Myocyte (in vitro differentiated cells): ENCODE data around the gene KCTD5. TPM values are rescaled to one million over a fixed set of nuclear protein-coding genes. Genes with fewer than 3 reads are reported as not detected.
"Not testable (repeated sequence)": the region's sequence is repeated elsewhere in the genome, so short reads cannot be mapped to it uniquely, and the experiment has no call there.

Experiments
- DNase-seq: peaks from one replicate; pipeline ENCODE4 v3.0.0-alpha.2; 2012; ENCODE audit warnings: low read depth
- polyA plus RNA-seq: library from polyadenylated mRNA; unstranded; fragments of >200 nt; gene quantifications from one replicate; pipeline ENCODE4 v1.2.1, GENCODE V29; 2012; ENCODE audit warnings: missing spikeins
- total RNA-seq: library from RNA; depleted of rRNA; stranded (reverse); fragments of >200 nt; gene quantifications from 2 replicates; pipeline ENCODE4 v1.2.3, GENCODE V29; 2014

KCTD5 gene, protein sequence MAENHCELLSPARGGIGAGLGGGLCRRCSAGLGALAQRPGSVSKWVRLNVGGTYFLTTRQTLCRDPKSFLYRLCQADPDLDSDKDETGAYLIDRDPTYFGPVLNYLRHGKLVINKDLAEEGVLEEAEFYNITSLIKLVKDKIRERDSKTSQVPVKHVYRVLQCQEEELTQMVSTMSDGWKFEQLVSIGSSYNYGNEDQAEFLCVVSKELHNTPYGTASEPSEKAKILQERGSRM
- 39.0 and 40.6 TPM in 2 replicates for total RNA-seq
- 28.4 TPM for polyA plus RNA-seq

- DNase-seq: peak; percentile 96
Measured at GRCh38 chr16:2682209-2683021, at the start of gene KCTD5. TSS of gene KCTD5 (plus strand) at chr16:2682523. CDS start at chr16:2682549, 26 bp downstream.

GRCh38 chr16:2639071-2639721, 43.1 kb upstream of the KCTD5 start:
- DNase-seq: not testable (repeated sequence)

DNA sequence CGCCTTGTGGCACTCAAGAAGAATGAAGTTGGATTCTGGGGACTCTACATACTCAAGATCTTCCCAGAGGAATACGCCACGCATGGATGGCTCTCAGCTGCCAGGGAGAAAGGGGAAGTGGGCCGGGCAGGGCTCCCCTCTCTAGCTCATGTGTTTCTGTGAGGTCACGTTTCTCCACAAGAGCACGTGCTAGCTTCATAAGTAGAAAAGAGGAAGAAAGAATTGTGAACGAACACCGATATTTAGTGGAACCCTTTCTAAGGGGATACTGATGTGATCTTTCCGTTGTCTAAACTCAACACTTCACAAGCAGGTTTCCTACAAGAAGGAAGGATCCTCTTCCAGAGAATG, 42.6 kb upstream of the KCTD5 start:
- DNase-seq: not testable (repeated sequence)

DNA sequence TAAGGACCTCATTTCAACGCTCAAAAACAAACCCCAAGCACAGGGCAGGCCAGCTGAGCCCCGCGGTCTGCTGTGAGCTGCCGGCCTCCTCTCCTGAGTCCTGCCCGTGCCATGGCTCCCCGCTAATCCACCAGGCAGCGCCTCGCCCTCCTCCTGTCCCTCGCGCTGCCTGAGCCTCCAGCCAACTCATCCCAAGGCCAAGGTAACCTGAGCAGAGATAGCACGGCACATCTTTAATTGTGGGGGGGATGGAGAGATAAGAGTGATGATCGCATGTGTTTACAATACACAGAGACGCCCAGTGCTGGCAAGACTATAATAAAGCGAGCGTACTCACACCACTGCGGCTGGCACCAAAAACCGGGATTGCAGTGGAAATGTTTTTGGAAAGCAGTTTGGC, 39.8 kb upstream of the KCTD5 start:
- DNase-seq: not testable (repeated sequence)

- not testable (repeated sequence) for DNase-seq
Measured at GRCh38 chr16:2644754-2645453, 37.4 kb upstream of the KCTD5 start.

DNA sequence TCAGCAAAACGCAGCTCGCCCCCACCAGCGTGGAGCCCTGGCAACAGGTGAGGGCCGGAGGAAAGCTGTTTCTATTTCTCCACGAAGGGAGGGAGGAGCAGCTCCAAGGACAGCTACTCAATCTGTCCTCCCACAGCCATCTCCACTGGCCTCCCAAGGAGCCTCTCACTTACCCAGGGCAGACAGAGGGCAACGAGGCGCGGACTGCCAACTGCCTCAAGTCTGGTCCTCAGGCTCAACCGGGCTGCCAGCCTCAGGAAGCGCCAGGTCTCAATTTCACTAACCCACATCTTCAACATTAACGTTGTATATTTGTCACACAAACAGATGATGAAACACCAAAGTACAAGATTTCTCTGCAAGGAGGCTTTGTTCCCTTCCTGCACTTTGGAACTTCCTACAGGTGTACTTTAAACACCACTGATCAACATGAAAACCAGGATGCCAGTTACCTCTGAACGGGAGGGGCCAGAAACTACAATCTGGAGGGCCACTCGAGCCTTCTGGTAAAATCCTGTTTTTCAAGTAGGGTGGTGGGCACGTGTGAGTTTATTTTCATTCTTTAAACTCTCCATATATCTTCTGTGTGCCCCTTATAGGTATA, 31.0 kb upstream of the KCTD5 start:
- not testable (repeated sequence) for DNase-seq

DNA sequence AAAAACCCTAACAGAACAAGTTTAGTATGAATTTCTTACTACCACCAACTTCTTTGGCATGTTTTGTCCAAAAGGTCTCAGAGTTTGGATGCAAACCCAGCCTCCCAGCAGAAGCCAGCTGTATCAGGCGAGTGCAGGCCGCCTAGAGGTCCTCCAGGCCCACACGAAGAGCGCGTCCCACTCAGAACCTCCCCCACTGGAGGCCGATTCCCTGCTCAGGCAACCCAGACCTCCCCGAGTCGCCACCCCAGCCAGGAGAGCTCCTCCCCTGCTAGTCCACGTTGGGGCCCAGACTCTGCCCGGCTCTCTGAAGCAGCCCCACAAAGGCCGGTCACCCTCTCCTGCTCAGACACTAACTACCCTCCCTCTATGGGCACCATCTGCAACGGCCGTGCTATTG, 28.4 kb upstream of the KCTD5 start:
- DNase-seq: not testable (repeated sequence)

- not testable (repeated sequence) for DNase-seq
Measured at GRCh38 chr16:2654949-2655348, 27.4 kb upstream of the KCTD5 start.

- DNase-seq: no peak
Measured at GRCh38 chr16:2656985-2657384, 25.3 kb upstream of the KCTD5 start.

DNA sequence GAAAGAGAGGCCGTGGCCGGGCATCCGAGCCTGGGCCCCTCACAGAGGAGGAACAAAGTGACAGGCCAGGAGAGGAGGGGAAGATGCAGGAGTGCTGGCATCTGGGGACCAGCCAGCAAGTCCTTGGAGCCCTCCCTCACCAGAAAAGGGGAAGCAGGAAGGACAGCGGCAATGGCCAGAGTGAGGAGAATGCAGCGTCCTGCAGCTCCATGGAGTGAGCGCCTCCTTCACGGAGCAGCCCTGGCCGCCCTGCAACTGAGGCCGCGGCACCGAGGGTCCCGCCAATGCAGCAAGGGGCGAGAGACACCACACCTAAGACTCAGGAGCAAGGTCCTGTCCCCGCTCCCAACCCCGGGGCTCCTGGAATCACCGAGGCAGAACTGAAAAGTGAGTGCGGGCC, 24.5 kb upstream of the KCTD5 start:
- DNase-seq: not testable (repeated sequence)

- peak; percentile 23 for DNase-seq
Measured at GRCh38 chr16:2659560-2659959, 22.8 kb upstream of the KCTD5 start.

GRCh38 chr16:2660014-2660662, 22.2 kb upstream of the KCTD5 start:
- DNase-seq: not testable (repeated sequence)

DNA sequence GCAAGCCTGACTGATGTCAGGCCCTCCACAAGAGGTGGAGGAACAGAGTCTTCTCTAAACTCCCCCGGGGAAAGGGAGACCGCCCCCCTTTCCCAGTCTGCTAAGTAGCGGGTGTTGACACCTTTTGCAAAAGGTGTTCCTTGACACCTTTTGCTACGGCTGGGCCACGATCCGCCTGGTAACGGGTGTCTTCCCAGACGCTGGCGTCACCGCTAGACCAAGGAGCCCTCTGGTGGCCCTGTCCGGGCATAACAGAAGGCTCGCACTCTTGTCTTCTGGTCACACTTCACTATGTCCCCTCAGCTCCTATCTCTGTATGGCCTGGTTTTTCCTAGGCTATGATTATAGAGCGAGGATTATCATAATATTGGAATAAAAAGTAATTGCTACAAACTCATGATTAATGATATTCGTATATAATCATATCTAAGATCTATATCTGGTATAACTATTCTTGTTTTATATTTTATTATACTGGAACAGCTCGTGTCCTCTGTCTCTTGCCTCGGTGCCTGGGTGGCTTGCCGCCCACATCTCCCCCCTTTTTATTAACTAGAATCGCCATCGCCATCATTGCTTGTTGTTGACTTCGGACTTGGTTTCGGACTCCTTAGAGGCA, 21.5 kb upstream of the KCTD5 start:
- DNase-seq: not testable (repeated sequence)

DNA sequence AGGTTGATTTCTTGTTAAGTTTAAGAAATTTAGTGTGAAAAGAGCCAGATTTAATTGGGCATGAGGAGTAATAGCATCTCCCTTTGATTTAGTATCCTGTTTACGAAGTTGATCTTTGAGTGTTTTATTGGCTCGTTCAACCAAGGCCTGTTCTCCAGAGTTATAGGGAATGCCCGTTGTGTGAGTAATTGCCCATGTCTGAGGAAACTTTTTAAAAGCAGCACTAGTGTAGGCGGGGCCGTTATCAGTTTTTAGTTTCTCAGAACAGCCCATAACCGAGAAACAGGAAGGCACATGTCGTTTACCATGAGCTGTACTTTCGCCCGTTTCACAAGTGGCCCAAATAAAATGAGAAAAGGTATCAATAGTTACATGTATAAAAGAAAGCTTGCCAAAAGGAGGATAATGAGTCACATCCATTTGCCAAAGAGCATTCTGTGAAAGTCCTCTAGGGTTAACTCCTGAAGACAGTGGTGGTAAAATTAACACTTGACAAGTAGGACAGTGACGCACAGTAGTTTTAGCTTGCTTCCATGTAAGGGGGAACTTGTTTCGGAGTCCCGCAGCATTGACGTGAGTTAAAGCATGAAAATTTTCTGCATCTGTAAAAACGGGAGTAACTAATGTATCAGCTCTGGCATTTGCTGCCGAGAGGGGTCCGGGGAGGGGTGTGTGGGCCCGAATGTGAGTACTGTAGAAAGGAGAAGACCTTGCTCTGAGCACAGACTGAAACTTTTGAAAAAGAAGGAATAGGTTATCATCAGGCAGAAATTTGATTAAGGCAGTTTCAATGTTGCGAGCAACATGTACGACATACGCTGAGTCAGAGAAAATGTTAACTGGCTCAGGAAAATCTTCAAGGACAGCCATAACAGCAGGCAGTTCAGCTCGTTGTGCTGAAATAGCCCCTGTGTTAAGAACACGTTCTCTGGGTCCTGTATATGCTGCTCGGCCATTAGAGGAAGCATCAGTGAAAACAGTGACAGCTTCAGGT, 18.5 kb upstream of the KCTD5 start:
- peak; percentile 55 for DNase-seq

GRCh38 chr16:2664574-2664982, 17.7 kb upstream of the KCTD5 start:
- DNase-seq: no peak

DNA sequence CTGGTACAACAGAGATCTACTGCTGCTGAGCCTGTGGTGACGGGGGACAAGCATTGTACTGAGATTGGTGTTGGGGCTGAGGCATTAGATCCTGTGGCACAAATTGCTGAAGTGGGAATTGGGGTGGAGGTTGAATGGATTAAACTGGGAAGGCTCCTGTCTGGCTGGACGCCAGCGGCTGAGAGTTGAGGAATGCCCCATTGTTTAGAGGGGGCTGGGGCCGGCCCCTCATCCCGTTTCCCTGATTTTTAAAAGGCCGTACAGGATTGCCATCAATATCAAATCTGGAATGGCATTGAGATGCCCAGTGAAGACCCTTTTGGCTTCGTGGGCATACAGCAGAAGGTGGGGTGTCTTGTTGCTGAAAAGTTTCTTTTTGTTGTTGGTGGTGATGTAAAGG, 15.7 kb upstream of the KCTD5 start:
- not testable (repeated sequence) for DNase-seq

GRCh38 chr16:2669587-2669986, 12.7 kb upstream of the KCTD5 start:
- not testable (repeated sequence) for DNase-seq

- DNase-seq: peak; percentile 62
Measured at GRCh38 chr16:2670017-2670416, 12.3 kb upstream of the KCTD5 start.

DNA sequence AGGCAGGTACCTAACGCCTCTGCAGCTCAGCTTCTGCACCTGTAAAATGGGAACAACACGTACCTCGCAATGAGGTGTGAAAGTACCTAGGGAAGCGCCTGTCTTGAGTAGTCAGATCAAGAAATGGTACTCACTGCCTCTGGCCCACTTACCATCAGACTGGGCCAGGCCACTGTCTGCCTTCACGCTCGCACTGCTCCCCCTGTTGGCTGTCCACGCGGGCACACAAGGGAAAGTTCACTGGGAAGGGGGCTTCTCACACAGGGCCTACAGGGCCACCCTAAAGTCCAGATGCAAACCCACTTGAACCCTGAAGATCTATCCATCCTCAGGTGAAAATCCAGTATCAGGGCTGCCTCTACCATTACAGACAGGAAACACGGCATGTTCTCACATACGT, 11.1 kb upstream of the KCTD5 start:
- not testable (repeated sequence) for DNase-seq
